ENCODE results near the gene PTPRM. TPM values are rescaled to one million over a fixed set of nuclear protein-coding genes. Genes with fewer than 3 reads are reported as not detected.

The PTPRM gene
- total RNA-seq, 1 experiment from 2014 or later = 1.6 TPM

DNA sequence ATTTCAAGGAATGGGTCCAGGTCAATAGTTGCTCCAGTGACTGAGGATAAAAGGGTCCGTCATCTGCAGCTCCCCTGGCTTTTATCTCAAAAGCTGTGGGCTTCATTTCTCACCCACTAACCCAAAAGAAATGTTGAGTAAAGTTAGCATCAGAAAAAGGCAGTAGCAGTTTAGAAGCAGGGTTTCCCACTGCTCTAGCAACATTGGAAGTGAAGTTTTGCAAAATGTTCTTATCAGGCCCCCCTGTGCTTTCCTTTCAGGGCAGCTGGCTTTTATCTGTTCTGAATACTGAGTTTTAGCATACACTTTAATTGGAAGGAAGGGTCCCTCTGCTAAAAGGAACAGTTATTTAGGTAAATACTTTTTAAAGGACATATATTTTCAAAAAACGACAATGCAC, 745.9 kb downstream of the PTPRM start:
- in situ Hi-C loops (cut with HindIII; ENCODE audit: low pct_unique_long_range_greater_than_20kb, low sequenced_read_pairs) (no loop called here), intact Hi-C loops (cut with micrococcal nuclease; ENCODE audit: unreplicated experiment) (no loop called here)
- H3K27me3 ChIP-seq (ENCODE audit: control insufficient read depth, insufficient read depth, low read length) = no peaks in the 10 kb centered on the region
- CTCF ChIA-PET = no interaction called here
- POLR2A ChIA-PET = no interaction called here
- no peaks in the 10 kb centered on the region for H3K36me3 ChIP-seq (ENCODE audit: control insufficient read depth, insufficient read depth, low read length)
- H3K4me3 ChIP-seq (ENCODE audit: low read depth in 2 of 2, low read length in 2 of 2) = no peak overlapping the region
- BruUV-seq (replicated peaks) = no TSS peak
- ATAC-seq (no peak), DNase-seq (ENCODE audit: low read depth, low spot score) (no peak)
- H3K4me1 ChIP-seq (ENCODE audit: control insufficient read depth, insufficient read depth, low read length) = no peaks in the 10 kb centered on the region
- H3K27ac ChIP-seq (ENCODE audit: low read length) = no peak overlapping the region
- no peak for TF ChIP-seq POLR2AphosphoS5 (IDR thresholded peaks at IDR 0.05; ENCODE audit: low read depth, low read length)
- no peak for TF ChIP-seq SIN3A (IDR thresholded peaks at IDR 0.05; ENCODE audit: borderline replicate concordance, insufficient read depth, low read depth, low read length)
- TF ChIP-seq TCF7L2 (IDR thresholded peaks at IDR 0.05; ENCODE audit: low read depth, low read length) = no peak
- no peak for TF ChIP-seq REST (IDR thresholded peaks at IDR 0.05; ENCODE audit: insufficient read depth in 1 of 2, low read depth in 2 of 2, low read length in 1 of 2)
- TF ChIP-seq CTCF (IDR thresholded peaks at IDR 0.05) = no peak
- H3K9me3 ChIP-seq (ENCODE audit: control insufficient read depth, insufficient read depth, low read depth, low read length) = no peaks in the 10 kb centered on the region

GRCh38 chr18:8314124-8314523, 747.0 kb downstream of the PTPRM start:
- CTCF ChIA-PET = no interaction called here
- no peak for TF ChIP-seq TCF7L2 (IDR thresholded peaks at IDR 0.05; ENCODE audit: low read depth, low read length)
- TF ChIP-seq POLR2AphosphoS5 (IDR thresholded peaks at IDR 0.05; ENCODE audit: low read depth, low read length) = no peak
- no peak for TF ChIP-seq REST (IDR thresholded peaks at IDR 0.05; ENCODE audit: insufficient read depth in 1 of 2, low read depth in 2 of 2, low read length in 1 of 2)
- POLR2A ChIA-PET = no interaction called here
- Histone ChIP-seq H3K27ac (ENCODE audit: low read length) (no peak overlapping the region), H3K27me3 (ENCODE audit: control insufficient read depth, insufficient read depth, low read length) (no peaks in the 10 kb centered on the region), H3K4me3 (ENCODE audit: low read depth in 2 of 2, low read length in 2 of 2) (no peak overlapping the region), H3K4me1 (ENCODE audit: control insufficient read depth, insufficient read depth, low read length) (no peaks in the 10 kb centered on the region), H3K36me3 (ENCODE audit: control insufficient read depth, insufficient read depth, low read length) (no peaks in the 10 kb centered on the region), H3K9me3 (ENCODE audit: control insufficient read depth, insufficient read depth, low read depth, low read length) (no peaks in the 10 kb centered on the region)
- no peak for ATAC-seq
- DNase-seq (ENCODE audit: low read depth, low spot score) = no peak
- BruUV-seq (replicated peaks) = no TSS peak
- in situ Hi-C loops (cut with HindIII; ENCODE audit: low pct_unique_long_range_greater_than_20kb, low sequenced_read_pairs) = no loop called here
- intact Hi-C loops (cut with micrococcal nuclease; ENCODE audit: unreplicated experiment) = no loop called here

All from Panc1 (cell line).